Endothelial cell of hepatic sinusoid (primary cell): ENCODE measurements around the gene VSIG10L.

Experiments used
- in situ Hi-C: cut with HindIII; loops from 2 replicates; pipeline ENCODE4 v1.10.0; 2017; ENCODE audit warnings: low sequenced_read_pairs

Gene VSIG10L

GRCh38 chr19:51339687-51340656 is 2.0 kb downstream of the VSIG10L start:
- in situ Hi-C loops, result no loop called here

GRCh38 chr19:51339313-51339686 is 2.6 kb downstream of the VSIG10L start:
- in situ Hi-C loops, result no loop called here

- in situ Hi-C loops, result no loop called here
Observed at GRCh38 chr19:51338563-51339312, 3.2 kb downstream of the VSIG10L start.

GRCh38 chr19:51337861-51338562 is 3.9 kb downstream of the VSIG10L start:
- in situ Hi-C loops, result no loop called here

- in situ Hi-C loops, result no loop called here
Observed at GRCh38 chr19:51337141-51337860, 4.6 kb downstream of the VSIG10L start.

- in situ Hi-C loops, result loop anchor here (5.0 kb wide), 1 partner anchor 73 kb away; no protein-coding TSS in a partner anchor
Observed at GRCh38 chr19:51333836-51334460, 8.0 kb downstream of the VSIG10L start.

- in situ Hi-C loops, result loop anchor here (5.0 kb wide), 1 partner anchor 76 kb away; no protein-coding TSS in a partner anchor
Observed at GRCh38 chr19:51331716-51332115, 10.2 kb downstream of the VSIG10L start.

GRCh38 chr19:51331193-51331592 is 10.7 kb downstream of the VSIG10L start:
- in situ Hi-C loops, result loop anchor here (5.0 kb wide), 1 partner anchor 76 kb away; no protein-coding TSS in a partner anchor

GRCh38 chr19:51330366-51330765 is 11.6 kb downstream of the VSIG10L start:
- in situ Hi-C loops, result loop anchor here (5.0 kb wide), 1 partner anchor 77 kb away; no protein-coding TSS in a partner anchor

GRCh38 chr19:51329411-51329810 is 12.5 kb downstream of the VSIG10L start:
- in situ Hi-C loops, result no loop called here

GRCh38 chr19:51327066-51328001 is 14.6 kb downstream of the VSIG10L start:
- in situ Hi-C loops, result no loop called here

- in situ Hi-C loops, result no loop called here
Observed at GRCh38 chr19:51326216-51327065, 15.5 kb downstream of the VSIG10L start.

- in situ Hi-C loops, result no loop called here
Observed at GRCh38 chr19:51325161-51325976, 16.6 kb downstream of the VSIG10L start.

GRCh38 chr19:51324167-51324481 is 17.8 kb downstream of the VSIG10L start:
- in situ Hi-C loops, result no loop called here

GRCh38 chr19:51323481-51324166 is 18.3 kb downstream of the VSIG10L start:
- in situ Hi-C loops, result no loop called here

- in situ Hi-C loops, result no loop called here
Observed at GRCh38 chr19:51321799-51322198, 20.1 kb downstream of the VSIG10L start.

- in situ Hi-C loops, result no loop called here
Observed at GRCh38 chr19:51320280-51320657, 21.7 kb downstream of the VSIG10L start.
